Thyroid gland (tissue), 4 donors: ENCODE measurements around the gene CCDC60.

Experiments
- CTCF ChIP-seq, 6 experiments: fragments of 200-600 bp in 3 of 6; fragments of 450-650 bp in 3 of 6; sonication (generic) in 3 of 6; IDR thresholded peaks; one replicate each; pipeline ENCODE4 v1.5.1; 2016 to 2019; ENCODE audit warnings: antibody characterized with exemption in 6 of 6, mild to moderate bottlenecking in 2 of 6, inconsistent platforms in 1 of 6, moderate library complexity in 1 of 6
- POLR2A ChIP-seq, 2 donors: fragments of 450-650 bp; IDR thresholded peaks; one replicate each; pipeline ENCODE4 v1.6.1; 2017; ENCODE audit warnings: antibody characterized with exemption in 2 of 2, mild to moderate bottlenecking in 2 of 2, moderate library complexity in 1 of 2

- TF ChIP-seq CTCF (IDR thresholded peaks at IDR 0.05) (no peak), POLR2A (IDR thresholded peaks at IDR 0.05) (no peak)
Measured at GRCh38 chr12:119409043-119409442, 74.5 kb downstream of the CCDC60 start.
